Activated T-helper 2 cell treated with anti-CD3 and anti-CD28 coated beads, Interferon-gamma antibody, Interleukin-2, Interleukin-4, amounts not matched to agents 10 μg/mL and 5 μg/mL and 100 μg/mL, durations not matched to agents 14 hours and 24 hours and 36 hours (primary cell): ENCODE results near the gene GSG1L2. TPM values are rescaled to one million over a fixed set of nuclear protein-coding genes. Genes with fewer than 3 reads are reported as not detected.

Experiments used
- DNase-seq: peaks from one replicate; pipeline ENCODE4 v3.0.0; 2021; ENCODE audit warnings: low spot score
- H3K27ac Mint-ChIP-seq: one replicate; pipeline ENCODE4 v1.8.0; 2021; ENCODE audit warnings: mixed read lengths
- H3K27me3 Mint-ChIP-seq: one replicate; pipeline ENCODE4 v1.8.0; 2021; ENCODE audit warnings: low read depth, mixed read lengths
- H3K36me3 Mint-ChIP-seq: one replicate; pipeline ENCODE4 v1.8.0; 2021; ENCODE audit warnings: low read depth, mixed read lengths
- H3K4me1 Mint-ChIP-seq: one replicate; pipeline ENCODE4 v1.8.0; 2021; ENCODE audit warnings: low read depth, mixed read lengths
- H3K4me3 Mint-ChIP-seq: one replicate; pipeline ENCODE4 v1.8.0; 2021; ENCODE audit warnings: low read depth, mild to moderate bottlenecking, moderate library complexity, mixed read lengths
- H3K9me3 Mint-ChIP-seq: one replicate; pipeline ENCODE4 v1.8.0; 2021; ENCODE audit warnings: mixed read lengths
- intact Hi-C: fragments of 100-400 bp; cut with micrococcal nuclease; formaldehyde crosslinking; loops from one replicate; pipeline ENCODE4 v1.15.1; 2023
- total RNA-seq: library from RNA; stranded (reverse); gene quantifications from 2 replicates; pipeline ENCODE4 v1.2.3, GENCODE V29; 2022

Gene GSG1L2
- total RNA-seq, 1 donor from 2014 or later: not detected

DNA sequence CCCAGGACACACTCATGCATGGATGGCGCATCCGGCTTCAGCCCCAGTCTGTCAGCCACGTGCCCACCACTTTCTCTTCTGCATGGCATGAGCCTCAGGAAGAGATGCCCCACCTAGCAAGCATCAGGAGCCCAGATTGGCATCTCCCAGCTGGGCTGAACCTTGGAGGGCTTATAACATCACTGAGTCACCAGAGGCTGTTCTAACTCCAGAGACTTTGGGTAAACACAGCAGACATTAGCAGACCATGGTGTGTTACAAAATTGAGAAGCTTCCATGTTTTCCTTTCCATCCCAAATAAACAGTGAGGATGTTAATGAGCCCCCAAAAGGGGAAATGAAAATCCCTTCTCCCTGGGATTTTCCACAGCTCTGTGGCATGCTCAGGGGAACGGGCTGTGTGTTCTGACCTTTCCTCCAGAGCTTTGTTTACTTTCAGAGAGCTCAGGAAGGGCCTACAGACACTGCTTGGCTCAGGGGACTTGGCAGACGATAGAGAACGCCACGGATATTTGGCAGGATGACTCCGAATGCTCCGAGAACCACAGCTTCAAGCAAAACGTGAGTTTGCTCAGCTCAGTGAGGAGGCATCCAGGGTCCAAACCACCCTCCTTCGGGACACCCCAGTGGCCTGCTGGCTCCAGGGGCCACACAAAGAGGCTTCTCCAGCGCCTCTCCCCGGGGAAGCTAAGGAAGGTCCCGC lies 20.3 kb upstream of the GSG1L2 start:
- H3K4me3 Mint-ChIP-seq: no peak overlapping the region
- H3K27me3 Mint-ChIP-seq: no peaks in the 10 kb centered on the region
- H3K4me1 Mint-ChIP-seq: no peaks in the 10 kb centered on the region
- intact Hi-C loops: no loop called here
- no peak overlapping the region for H3K27ac Mint-ChIP-seq
- H3K36me3 Mint-ChIP-seq: no peaks in the 10 kb centered on the region
- DNase-seq: no peak
- no peaks in the 10 kb centered on the region for H3K9me3 Mint-ChIP-seq

DNA sequence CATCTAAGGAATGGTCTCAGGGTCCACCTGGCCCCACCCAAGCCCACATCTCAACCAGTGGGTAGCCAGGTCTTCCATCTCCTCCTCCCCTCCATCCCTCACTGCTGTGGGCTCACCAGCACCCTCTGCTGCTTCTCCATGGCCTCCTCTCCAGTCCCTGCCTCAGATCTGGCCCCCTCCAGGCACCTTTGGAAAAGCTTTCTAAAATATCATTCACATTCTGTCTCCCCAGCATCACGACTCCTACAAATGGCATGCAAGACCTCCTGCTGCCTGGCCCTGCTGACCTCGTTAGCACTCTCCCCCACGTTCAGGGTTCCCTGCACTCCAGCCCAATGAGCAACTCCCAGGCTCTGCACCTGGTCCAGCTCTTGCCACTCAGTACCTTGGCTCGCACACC lies 17.6 kb upstream of the GSG1L2 start:
- H3K27ac Mint-ChIP-seq: no peak overlapping the region
- H3K4me3 Mint-ChIP-seq: no peak overlapping the region
- H3K4me1 Mint-ChIP-seq: no peaks in the 10 kb centered on the region
- intact Hi-C loops: no loop called here
- H3K27me3 Mint-ChIP-seq: no peaks in the 10 kb centered on the region
- no peak for DNase-seq
- H3K9me3 Mint-ChIP-seq: no peaks in the 10 kb centered on the region
- no peaks in the 10 kb centered on the region for H3K36me3 Mint-ChIP-seq

GRCh38 chr17:9837551-9838471 lies 15.9 kb upstream of the GSG1L2 start:
- intact Hi-C loops: no loop called here
- no peaks in the 10 kb centered on the region for H3K9me3 Mint-ChIP-seq
- H3K36me3 Mint-ChIP-seq: no peaks in the 10 kb centered on the region
- DNase-seq: no peak
- no peak overlapping the region for H3K4me3 Mint-ChIP-seq
- H3K27me3 Mint-ChIP-seq: no peaks in the 10 kb centered on the region
- H3K4me1 Mint-ChIP-seq: no peaks in the 10 kb centered on the region
- H3K27ac Mint-ChIP-seq: no peak overlapping the region

GRCh38 chr17:9833922-9834321 lies 12.0 kb upstream of the GSG1L2 start:
- Mint-ChIP-seq H3K4me1 (no peaks in the 10 kb centered on the region), H3K27ac (no peak overlapping the region), H3K4me3 (no peak overlapping the region), H3K9me3 (no peaks in the 10 kb centered on the region), H3K27me3 (no peaks in the 10 kb centered on the region), H3K36me3 (no peaks in the 10 kb centered on the region)
- intact Hi-C loops: no loop called here
- DNase-seq: no peak

- no peak for DNase-seq
- Mint-ChIP-seq H3K36me3 (no peaks in the 10 kb centered on the region), H3K4me3 (no peak overlapping the region), H3K9me3 (no peaks in the 10 kb centered on the region), H3K27me3 (no peaks in the 10 kb centered on the region), H3K4me1 (no peaks in the 10 kb centered on the region), H3K27ac (no peak overlapping the region)
- intact Hi-C loops: no loop called here
Observed at GRCh38 chr17:9830711-9831110, 8.8 kb upstream of the GSG1L2 start.

DNA sequence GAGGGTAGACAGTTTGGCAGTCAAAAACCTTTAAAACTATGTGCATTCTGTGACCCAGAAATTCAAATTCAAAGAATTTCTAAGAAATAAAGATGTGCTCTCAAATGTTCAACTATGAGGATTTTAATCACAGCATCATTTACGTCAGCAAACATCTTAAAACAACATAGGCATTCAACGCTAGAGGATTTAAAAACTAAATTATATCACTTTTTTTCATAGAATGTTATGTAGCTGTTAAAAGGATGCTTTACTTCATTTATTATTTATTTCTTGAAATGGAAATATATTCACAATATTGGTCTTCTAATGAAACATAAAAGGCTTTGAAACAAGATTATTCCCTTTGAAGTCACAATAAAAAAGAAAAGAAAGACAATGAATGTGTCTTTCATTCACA lies 7.5 kb upstream of the GSG1L2 start:
- intact Hi-C loops: no loop called here
- H3K4me3 Mint-ChIP-seq: no peak overlapping the region
- H3K36me3 Mint-ChIP-seq: no peaks in the 10 kb centered on the region
- H3K9me3 Mint-ChIP-seq: no peaks in the 10 kb centered on the region
- H3K27me3 Mint-ChIP-seq: no peaks in the 10 kb centered on the region
- DNase-seq: no peak
- no peaks in the 10 kb centered on the region for H3K4me1 Mint-ChIP-seq
- no peak overlapping the region for H3K27ac Mint-ChIP-seq

- Mint-ChIP-seq H3K4me1 (no peaks in the 10 kb centered on the region), H3K27ac (no peak overlapping the region), H3K4me3 (no peak overlapping the region), H3K36me3 (no peaks in the 10 kb centered on the region), H3K27me3 (no peaks in the 10 kb centered on the region), H3K9me3 (no peaks in the 10 kb centered on the region)
- intact Hi-C loops: no loop called here
- no peak for DNase-seq
Observed at GRCh38 chr17:9828296-9829295, 6.7 kb upstream of the GSG1L2 start.

DNA sequence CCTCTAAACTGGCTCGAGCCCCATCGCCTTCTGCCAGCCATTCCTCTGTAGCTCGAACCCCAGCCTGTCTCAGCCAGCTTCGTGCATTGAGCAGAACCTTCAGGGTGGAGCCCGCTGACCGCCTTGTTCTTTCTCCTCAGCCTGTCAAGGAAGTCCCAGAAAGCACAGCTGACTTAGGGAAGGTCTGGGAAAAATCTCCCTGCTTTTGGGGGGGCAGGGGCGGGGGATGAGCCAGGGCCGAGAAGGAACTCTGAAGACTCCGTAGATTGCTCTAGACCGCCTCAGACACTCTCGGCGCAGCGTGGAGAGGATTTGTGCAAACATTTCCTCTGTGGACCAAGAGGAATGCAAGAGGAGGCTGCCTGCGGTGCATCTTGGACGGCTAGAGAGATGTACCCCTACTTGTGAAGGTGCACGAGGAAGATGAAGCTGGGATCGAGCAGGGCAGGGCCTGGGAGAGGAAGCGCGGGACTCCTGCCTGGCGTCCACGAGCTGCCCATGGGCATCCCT lies 3.8 kb upstream of the GSG1L2 start, which contains the start of gene GLP2R:
Gene GLP2R, plus strand, starts transcription at position 284 of the 510 bp plus-strand sequence. Its CDS starts 140 bp downstream, at position 424.
- Mint-ChIP-seq H3K4me1 (no peaks in the 10 kb centered on the region), H3K9me3 (no peaks in the 10 kb centered on the region), H3K4me3 (no peak within 1 kb of the TSS), H3K27me3 (no peaks in the 10 kb centered on the region), H3K27ac (no peak within 1 kb of the TSS), H3K36me3 (no peaks in the 10 kb centered on the region)
- intact Hi-C loops: no loop called here
- DNase-seq: no peak

DNA sequence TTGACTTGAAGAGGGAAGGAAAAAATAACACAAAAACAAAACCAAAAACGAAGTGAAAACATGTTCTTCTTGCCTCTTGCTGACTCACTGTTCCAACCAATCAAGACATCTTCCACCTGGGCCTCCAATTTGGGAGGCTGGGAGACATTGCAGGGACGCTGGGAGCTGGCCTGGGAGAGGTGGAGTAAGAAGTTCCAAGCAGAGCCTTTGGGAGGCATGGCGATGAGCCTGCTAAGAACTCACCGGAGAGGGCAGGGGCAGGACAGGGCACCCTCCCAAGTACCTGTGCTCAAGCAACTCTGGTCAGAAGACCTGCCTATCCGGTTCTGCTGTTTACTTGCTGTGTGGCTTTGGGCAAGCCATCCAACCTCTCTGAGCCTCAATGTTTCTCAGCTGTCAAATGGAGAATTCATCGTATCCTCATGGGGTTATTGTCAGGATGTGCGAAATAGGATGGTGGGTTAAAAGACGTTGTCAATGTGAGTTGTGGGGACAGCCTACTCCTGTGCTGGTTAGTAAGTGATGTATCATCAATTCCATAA lies 3.0 kb upstream of the GSG1L2 start:
- no peaks in the 10 kb centered on the region for H3K36me3 Mint-ChIP-seq
- no peak for DNase-seq
- H3K9me3 Mint-ChIP-seq: no peaks in the 10 kb centered on the region
- H3K27me3 Mint-ChIP-seq: no peaks in the 10 kb centered on the region
- no peak overlapping the region for H3K27ac Mint-ChIP-seq
- intact Hi-C loops: no loop called here
- H3K4me3 Mint-ChIP-seq: no peak overlapping the region
- no peaks in the 10 kb centered on the region for H3K4me1 Mint-ChIP-seq

- no peak for DNase-seq
- intact Hi-C loops: no loop called here
- no peaks in the 10 kb centered on the region for H3K4me1 Mint-ChIP-seq
- H3K27me3 Mint-ChIP-seq: no peaks in the 10 kb centered on the region
- H3K27ac Mint-ChIP-seq: no peak overlapping the region
- no peak overlapping the region for H3K4me3 Mint-ChIP-seq
- H3K9me3 Mint-ChIP-seq: no peaks in the 10 kb centered on the region
- no peaks in the 10 kb centered on the region for H3K36me3 Mint-ChIP-seq
Observed at GRCh38 chr17:9824094-9824493, 2.2 kb upstream of the GSG1L2 start.

- no peak overlapping the region for H3K27ac Mint-ChIP-seq
- no peak for DNase-seq
- intact Hi-C loops: no loop called here
- H3K9me3 Mint-ChIP-seq: peaks cover 3% of the 10 kb centered on the region
- H3K4me1 Mint-ChIP-seq: no peaks in the 10 kb centered on the region
- H3K36me3 Mint-ChIP-seq: no peaks in the 10 kb centered on the region
- H3K27me3 Mint-ChIP-seq: no peaks in the 10 kb centered on the region
- no peak overlapping the region for H3K4me3 Mint-ChIP-seq
Observed at GRCh38 chr17:9820448-9820847, 1.4 kb downstream of the GSG1L2 start.

GRCh38 chr17:9818760-9819159 lies 3.1 kb downstream of the GSG1L2 start:
- no peak overlapping the region for H3K4me3 Mint-ChIP-seq
- H3K4me1 Mint-ChIP-seq: no peaks in the 10 kb centered on the region
- intact Hi-C loops: no loop called here

More at GRCh38 chr17:9818760-9819159, 3.1 kb downstream of the GSG1L2 start:
- Mint-ChIP-seq H3K9me3 (peaks cover 3% of the 10 kb centered on the region), H3K36me3 (no peaks in the 10 kb centered on the region), H3K27ac (no peak overlapping the region), H3K27me3 (no peaks in the 10 kb centered on the region)
- DNase-seq: no peak
